RWPE2 (cell line): ENCODE results near the gene NSUN7.

Experiments used
- ATAC-seq: fragments of 200-7000 bp; cut with Tn5 transposase; 3 replicates; pipeline ENCODE4 v1.9.1; 2021; ENCODE audit warnings: low read depth
- DNase-seq: peaks from one replicate; pipeline ENCODE4 v3.0.0-alpha.2; 2020; ENCODE audit warnings: low spot score
- H3K27ac ChIP-seq: fragments of 450-650 bp; 2 replicates; pipeline ENCODE4 v1.5.1; 2017; ENCODE audit warnings: mild to moderate bottlenecking; ENCODE audit not compliant: poor library complexity, severe bottlenecking
- H3K27me3 ChIP-seq: fragments of 250-450 bp; sonication (Bioruptor Pico); 2 replicates; pipeline ENCODE4 v1.5.1; 2021; ENCODE audit warnings: mild to moderate bottlenecking, moderate library complexity; ENCODE audit not compliant: insufficient read depth, poor library complexity, severe bottlenecking
- H3K36me3 ChIP-seq: fragments of 250-450 bp; sonication (Bioruptor Pico); 2 replicates; pipeline ENCODE4 v1.5.1; 2020; ENCODE audit warnings: low read depth, mild to moderate bottlenecking, moderate library complexity
- H3K4me1 ChIP-seq: fragments of 250-450 bp; sonication (Bioruptor Pico); 2 replicates; pipeline ENCODE4 v1.5.1; 2021; ENCODE audit warnings: mild to moderate bottlenecking, moderate library complexity; ENCODE audit not compliant: insufficient read depth, poor library complexity, severe bottlenecking
- H3K4me3 ChIP-seq: fragments of 250-450 bp; sonication (Bioruptor Pico); 2 replicates; pipeline ENCODE4 v1.5.1; 2021; ENCODE audit warnings: mild to moderate bottlenecking, moderate library complexity; ENCODE audit not compliant: severe bottlenecking
- H3K9me3 ChIP-seq: fragments of 250-450 bp; sonication (Bioruptor Pico); 2 replicates; pipeline ENCODE4 v1.5.1; 2021; ENCODE audit warnings: mild to moderate bottlenecking, moderate library complexity; ENCODE audit not compliant: severe bottlenecking
- CTCF ChIP-seq: fragments of 450-650 bp; IDR thresholded peaks from one replicate; pipeline ENCODE4 v1.5.1; 2017; ENCODE audit warnings: mild to moderate bottlenecking, moderate library complexity; ENCODE audit not compliant: poor library complexity, severe bottlenecking

Gene NSUN7

DNA sequence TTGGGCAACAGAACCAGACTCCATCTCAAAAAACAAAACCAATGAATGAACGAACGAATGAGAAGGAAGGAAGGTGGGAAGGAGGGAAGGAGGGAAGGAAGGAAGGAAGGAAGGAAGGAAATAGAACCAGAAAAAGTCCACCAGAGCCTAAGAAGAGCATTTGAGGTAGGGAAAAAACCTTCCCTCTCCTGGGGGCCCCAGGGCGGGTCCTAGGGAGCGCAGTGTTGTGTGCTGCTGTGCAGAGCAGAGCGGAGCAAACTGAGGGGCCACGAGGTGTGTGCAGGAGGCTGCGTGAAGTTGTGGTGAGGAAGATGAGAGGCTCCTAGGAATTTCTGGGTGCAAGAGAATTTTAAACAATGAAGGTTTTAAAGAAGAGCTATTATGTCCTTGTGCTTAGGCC, 16.0 kb upstream of the NSUN7 start:
- no peak for TF ChIP-seq CTCF
- no peaks in the 10 kb centered on the region for H3K9me3 ChIP-seq
- no peak overlapping the region for H3K4me3 ChIP-seq
- H3K27ac ChIP-seq = no peak overlapping the region
- DNase-seq (no peak), ATAC-seq (no peak)
- no peaks in the 10 kb centered on the region for H3K4me1 ChIP-seq
- no peaks in the 10 kb centered on the region for H3K36me3 ChIP-seq
- H3K27me3 ChIP-seq = no peaks in the 10 kb centered on the region

DNA sequence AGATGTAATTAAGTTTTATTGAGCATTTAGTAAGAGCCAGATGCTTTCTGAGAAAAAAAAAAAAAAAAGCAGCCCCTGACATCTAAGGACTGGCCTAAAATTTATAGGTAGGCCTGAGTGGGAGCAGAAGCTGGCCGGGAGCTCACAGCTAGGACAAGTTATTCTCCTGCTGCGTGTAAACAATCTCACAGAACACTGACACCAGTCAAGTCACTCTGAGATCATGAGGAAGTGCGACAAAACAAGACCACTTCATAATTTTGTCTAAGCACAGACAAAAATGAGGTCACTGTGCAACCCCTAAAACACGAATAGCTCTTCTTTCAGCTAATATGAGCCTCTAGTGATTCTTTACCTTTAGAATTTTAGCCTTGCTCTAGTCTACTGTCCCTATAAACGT, 15.3 kb upstream of the NSUN7 start:
- Histone ChIP-seq H3K9me3 (no peaks in the 10 kb centered on the region), H3K4me3 (no peak overlapping the region), H3K27me3 (no peaks in the 10 kb centered on the region), H3K27ac (no peak overlapping the region), H3K4me1 (no peaks in the 10 kb centered on the region), H3K36me3 (no peaks in the 10 kb centered on the region)
- ATAC-seq (no peak), DNase-seq (no peak)
- TF ChIP-seq CTCF = no peak

- DNase-seq = no peak
- Histone ChIP-seq H3K4me1 (no peaks in the 10 kb centered on the region), H3K9me3 (no peaks in the 10 kb centered on the region), H3K36me3 (no peaks in the 10 kb centered on the region), H3K27me3 (no peaks in the 10 kb centered on the region), H3K4me3 (no peak overlapping the region), H3K27ac (no peak overlapping the region)
- TF ChIP-seq CTCF = peak; percentile 75
- peak; percentile 48; the same call in 1 of the 3 replicates for ATAC-seq
Observed at GRCh38 chr4:40736910-40737309, 12.8 kb upstream of the NSUN7 start.

DNA sequence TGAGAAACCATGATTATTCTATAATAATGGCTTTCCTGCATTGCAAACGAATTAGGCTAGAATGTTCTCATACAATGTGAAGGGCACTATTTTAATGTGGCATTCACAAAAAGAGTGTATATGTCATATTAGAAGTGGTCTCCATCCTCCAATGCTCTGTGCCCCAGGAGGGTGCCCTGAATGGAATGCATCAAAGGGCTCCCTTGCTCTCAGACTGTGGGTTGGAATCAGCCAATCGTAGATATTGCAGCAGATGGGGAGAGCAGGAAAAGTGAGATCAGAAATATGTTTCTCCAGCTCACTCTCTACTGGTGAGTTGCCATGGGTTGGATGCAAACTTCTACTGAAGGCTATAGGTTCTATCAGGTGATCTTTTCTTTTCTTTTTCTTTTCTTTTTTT, 11.9 kb upstream of the NSUN7 start:
- no peak for TF ChIP-seq CTCF
- H3K27me3 ChIP-seq = no peaks in the 10 kb centered on the region
- no peak for DNase-seq
- no peak for ATAC-seq
- no peak overlapping the region for H3K4me3 ChIP-seq
- no peak overlapping the region for H3K27ac ChIP-seq
- no peaks in the 10 kb centered on the region for H3K4me1 ChIP-seq
- no peaks in the 10 kb centered on the region for H3K9me3 ChIP-seq
- H3K36me3 ChIP-seq = no peaks in the 10 kb centered on the region

- no peak overlapping the region for H3K4me3 ChIP-seq
- ATAC-seq (no peak), DNase-seq (no peak)
- no peaks in the 10 kb centered on the region for H3K4me1 ChIP-seq
- no peaks in the 10 kb centered on the region for H3K36me3 ChIP-seq
- no peaks in the 10 kb centered on the region for H3K9me3 ChIP-seq
- no peak for TF ChIP-seq CTCF
- H3K27ac ChIP-seq = no peak overlapping the region
- H3K27me3 ChIP-seq = no peaks in the 10 kb centered on the region
Observed at GRCh38 chr4:40739347-40739746, 10.4 kb upstream of the NSUN7 start.
